Right lobe of liver (tissue), 4 donors: ENCODE results near the gene NDUFS6.

Experiments
- CTCF ChIP-seq, 4 donors: fragments of 200-600 bp in 3 of 4; fragments of 450-650 bp in 1 of 4; IDR thresholded peaks; one replicate each; pipeline versions ENCODE4 v1.5.1 to v1.8.0; 2016 to 2022; ENCODE audit warnings: antibody characterized with exemption in 4 of 4, mild to moderate bottlenecking in 2 of 4
- POLR2A ChIP-seq: fragments of 450-650 bp; IDR thresholded peaks from one replicate; pipeline ENCODE4 v1.6.1; 2017; ENCODE audit warnings: antibody characterized with exemption, mild to moderate bottlenecking
- donor health status: DM: no; HTN: no; CAD: no.
- donor health status: DM: no; HTN: no; CAD: no.
- donor health status: DM: no; HTN: yes; CAD: no.

GRCh38 chr5:1850324-1851154 lies 49.3 kb downstream of the NDUFS6 start:
- TF ChIP-seq CTCF (IDR thresholded peaks at IDR 0.05) = no peak
- TF ChIP-seq POLR2A = no peak
